ENCODE results near the gene COMP.

COMP gene

DNA sequence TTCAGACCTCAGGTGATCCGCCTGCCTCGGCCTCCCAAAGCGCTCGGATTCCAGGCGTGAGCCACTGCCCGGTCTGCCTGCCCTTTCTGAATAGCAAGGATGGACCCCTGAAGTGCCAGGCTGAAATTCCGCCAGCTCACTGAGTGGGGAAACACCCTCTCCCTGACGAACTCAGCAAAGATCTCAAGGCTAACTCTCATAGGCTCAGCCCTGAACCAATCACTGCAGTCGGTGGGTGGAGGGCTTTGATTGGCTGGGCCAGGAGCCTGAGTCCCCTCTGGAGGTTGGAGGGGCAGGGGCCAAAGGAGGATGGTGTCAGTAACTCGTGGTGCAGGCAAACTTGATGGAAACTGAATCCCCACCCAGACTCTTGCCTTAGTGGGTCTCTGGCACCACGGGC, 11.2 kb upstream of the COMP start:
- ATAC-seq, result no peak
- TF ChIP-seq, protein P1, sequence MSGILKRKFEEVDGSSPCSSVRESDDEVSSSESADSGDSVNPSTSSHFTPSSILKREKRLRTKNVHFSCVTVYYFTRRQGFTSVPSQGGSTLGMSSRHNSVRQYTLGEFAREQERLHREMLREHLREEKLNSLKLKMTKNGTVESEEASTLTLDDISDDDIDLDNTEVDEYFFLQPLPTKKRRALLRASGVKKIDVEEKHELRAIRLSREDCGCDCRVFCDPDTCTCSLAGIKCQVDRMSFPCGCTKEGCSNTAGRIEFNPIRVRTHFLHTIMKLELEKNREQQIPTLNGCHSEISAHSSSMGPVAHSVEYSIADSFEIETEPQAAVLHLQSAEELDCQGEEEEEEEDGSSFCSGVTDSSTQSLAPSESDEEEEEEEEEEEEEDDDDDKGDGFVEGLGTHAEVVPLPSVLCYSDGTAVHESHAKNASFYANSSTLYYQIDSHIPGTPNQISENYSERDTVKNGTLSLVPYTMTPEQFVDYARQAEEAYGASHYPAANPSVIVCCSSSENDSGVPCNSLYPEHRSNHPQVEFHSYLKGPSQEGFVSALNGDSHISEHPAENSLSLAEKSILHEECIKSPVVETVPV (CRISPR knock-in tag; IDR thresholded peaks at IDR 0.05), result no peak
- TF ChIP-seq, protein P2, sequence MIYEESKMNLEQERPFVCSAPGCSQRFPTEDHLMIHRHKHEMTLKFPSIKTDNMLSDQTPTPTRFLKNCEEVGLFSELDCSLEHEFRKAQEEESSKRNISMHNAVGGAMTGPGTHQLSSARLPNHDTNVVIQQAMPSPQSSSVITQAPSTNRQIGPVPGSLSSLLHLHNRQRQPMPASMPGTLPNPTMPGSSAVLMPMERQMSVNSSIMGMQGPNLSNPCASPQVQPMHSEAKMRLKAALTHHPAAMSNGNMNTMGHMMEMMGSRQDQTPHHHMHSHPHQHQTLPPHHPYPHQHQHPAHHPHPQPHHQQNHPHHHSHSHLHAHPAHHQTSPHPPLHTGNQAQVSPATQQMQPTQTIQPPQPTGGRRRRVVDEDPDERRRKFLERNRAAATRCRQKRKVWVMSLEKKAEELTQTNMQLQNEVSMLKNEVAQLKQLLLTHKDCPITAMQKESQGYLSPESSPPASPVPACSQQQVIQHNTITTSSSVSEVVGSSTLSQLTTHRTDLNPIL (CRISPR knock-in tag; IDR thresholded peaks at IDR 0.05; ENCODE audit: low read depth), result no peak
- no peak for TF ChIP-seq PPARA (CRISPR knock-in tag; IDR thresholded peaks at IDR 0.05; ENCODE audit: borderline replicate concordance)
- TF ChIP-seq, protein P3, sequence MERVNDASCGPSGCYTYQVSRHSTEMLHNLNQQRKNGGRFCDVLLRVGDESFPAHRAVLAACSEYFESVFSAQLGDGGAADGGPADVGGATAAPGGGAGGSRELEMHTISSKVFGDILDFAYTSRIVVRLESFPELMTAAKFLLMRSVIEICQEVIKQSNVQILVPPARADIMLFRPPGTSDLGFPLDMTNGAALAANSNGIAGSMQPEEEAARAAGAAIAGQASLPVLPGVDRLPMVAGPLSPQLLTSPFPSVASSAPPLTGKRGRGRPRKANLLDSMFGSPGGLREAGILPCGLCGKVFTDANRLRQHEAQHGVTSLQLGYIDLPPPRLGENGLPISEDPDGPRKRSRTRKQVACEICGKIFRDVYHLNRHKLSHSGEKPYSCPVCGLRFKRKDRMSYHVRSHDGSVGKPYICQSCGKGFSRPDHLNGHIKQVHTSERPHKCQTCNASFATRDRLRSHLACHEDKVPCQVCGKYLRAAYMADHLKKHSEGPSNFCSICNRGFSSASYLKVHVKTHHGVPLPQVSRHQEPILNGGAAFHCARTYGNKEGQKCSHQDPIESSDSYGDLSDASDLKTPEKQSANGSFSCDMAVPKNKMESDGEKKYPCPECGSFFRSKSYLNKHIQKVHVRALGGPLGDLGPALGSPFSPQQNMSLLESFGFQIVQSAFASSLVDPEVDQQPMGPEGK (CRISPR knock-in tag; IDR thresholded peaks at IDR 0.05; ENCODE audit: borderline replicate concordance), result no peak

DNA sequence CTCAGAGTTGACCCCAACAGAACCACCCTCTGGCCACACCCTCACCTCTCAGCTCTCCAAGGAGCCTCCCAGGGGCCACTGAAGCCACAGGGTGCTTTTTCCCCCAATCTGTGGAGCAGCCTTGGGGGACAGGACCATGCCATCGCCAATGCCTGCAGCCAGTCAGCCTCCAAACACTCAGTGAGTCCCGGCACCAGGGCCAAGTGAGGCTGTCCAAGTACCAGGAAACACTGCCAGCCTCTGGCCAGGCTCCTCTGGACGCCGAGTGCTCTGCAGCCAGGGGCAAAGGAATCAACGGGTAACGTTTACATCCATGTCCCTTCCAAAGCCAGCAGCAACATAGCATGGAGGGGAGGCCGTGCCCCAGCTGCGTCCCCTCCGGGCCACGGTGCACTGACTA, 9.5 kb upstream of the COMP start:
- ATAC-seq, result no peak
- no peak for TF ChIP-seq ARNTL (CRISPR knock-in tag; IDR thresholded peaks at IDR 0.05; ENCODE audit: borderline replicate concordance, low read depth)
- TF ChIP-seq, protein P4, sequence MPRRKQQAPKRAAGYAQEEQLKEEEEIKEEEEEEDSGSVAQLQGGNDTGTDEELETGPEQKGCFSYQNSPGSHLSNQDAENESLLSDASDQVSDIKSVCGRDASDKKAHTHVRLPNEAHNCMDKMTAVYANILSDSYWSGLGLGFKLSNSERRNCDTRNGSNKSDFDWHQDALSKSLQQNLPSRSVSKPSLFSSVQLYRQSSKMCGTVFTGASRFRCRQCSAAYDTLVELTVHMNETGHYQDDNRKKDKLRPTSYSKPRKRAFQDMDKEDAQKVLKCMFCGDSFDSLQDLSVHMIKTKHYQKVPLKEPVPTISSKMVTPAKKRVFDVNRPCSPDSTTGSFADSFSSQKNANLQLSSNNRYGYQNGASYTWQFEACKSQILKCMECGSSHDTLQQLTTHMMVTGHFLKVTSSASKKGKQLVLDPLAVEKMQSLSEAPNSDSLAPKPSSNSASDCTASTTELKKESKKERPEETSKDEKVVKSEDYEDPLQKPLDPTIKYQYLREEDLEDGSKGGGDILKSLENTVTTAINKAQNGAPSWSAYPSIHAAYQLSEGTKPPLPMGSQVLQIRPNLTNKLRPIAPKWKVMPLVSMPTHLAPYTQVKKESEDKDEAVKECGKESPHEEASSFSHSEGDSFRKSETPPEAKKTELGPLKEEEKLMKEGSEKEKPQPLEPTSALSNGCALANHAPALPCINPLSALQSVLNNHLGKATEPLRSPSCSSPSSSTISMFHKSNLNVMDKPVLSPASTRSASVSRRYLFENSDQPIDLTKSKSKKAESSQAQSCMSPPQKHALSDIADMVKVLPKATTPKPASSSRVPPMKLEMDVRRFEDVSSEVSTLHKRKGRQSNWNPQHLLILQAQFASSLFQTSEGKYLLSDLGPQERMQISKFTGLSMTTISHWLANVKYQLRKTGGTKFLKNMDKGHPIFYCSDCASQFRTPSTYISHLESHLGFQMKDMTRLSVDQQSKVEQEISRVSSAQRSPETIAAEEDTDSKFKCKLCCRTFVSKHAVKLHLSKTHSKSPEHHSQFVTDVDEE (CRISPR knock-in tag; IDR thresholded peaks at IDR 0.05), result no peak

DNA sequence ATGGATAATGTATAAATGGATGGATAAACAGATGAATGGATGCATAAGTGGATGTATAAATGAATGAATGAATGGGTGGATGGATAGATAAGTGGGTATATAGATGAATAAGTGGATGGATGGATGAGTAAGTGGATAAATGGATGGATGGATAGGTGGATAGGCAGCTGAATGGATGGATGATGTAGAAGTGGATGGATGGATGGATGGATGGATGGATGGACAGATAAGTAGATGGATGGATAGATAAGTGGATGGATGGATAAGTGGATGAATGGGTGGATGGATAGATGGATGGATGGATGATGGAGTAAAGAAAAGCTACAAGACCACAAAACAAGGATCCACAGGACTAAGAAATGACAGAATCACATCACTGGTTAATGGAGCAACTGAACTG, 9.0 kb upstream of the COMP start:
- no peak for ATAC-seq
- TF ChIP-seq ZNF565 (CRISPR knock-in tag; conservative IDR thresholded peaks at IDR 0.05; ENCODE audit: low read depth), result no peak

DNA sequence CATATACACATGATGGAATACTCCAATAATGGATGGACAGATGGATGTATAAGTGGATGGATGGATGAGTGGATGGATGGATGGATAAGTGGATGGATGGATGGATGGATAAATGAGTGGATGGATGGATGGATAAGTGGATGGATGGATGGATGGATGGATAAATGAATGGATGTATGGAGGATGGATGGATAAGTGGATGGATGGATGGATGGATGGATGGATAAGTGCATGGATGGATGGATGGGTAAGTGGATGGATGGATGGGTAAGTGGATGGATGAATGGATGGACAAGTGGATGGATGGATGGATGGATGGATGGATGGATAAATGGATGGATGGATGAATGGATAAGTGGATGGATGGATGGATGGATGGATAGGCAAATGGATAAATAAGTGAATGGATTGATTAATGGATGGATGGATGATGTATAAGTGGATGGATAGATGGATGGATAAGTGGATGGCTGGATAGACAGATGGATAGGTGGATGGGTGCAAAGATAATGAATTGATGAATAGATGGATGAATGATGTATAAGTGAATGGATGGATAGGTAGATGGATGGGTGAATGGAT, 8.4 kb upstream of the COMP start:
- TF ChIP-seq, protein P1 (CRISPR knock-in tag; IDR thresholded peaks at IDR 0.05), result no peak
- no peak for TF ChIP-seq ESRRG (CRISPR knock-in tag; IDR thresholded peaks at IDR 0.05)
- TF ChIP-seq OSR1 (CRISPR knock-in tag; IDR thresholded peaks at IDR 0.05), result no peak
- no peak for TF ChIP-seq ARNTL (CRISPR knock-in tag; IDR thresholded peaks at IDR 0.05; ENCODE audit: borderline replicate concordance, low read depth)
- ATAC-seq, result no peak

DNA sequence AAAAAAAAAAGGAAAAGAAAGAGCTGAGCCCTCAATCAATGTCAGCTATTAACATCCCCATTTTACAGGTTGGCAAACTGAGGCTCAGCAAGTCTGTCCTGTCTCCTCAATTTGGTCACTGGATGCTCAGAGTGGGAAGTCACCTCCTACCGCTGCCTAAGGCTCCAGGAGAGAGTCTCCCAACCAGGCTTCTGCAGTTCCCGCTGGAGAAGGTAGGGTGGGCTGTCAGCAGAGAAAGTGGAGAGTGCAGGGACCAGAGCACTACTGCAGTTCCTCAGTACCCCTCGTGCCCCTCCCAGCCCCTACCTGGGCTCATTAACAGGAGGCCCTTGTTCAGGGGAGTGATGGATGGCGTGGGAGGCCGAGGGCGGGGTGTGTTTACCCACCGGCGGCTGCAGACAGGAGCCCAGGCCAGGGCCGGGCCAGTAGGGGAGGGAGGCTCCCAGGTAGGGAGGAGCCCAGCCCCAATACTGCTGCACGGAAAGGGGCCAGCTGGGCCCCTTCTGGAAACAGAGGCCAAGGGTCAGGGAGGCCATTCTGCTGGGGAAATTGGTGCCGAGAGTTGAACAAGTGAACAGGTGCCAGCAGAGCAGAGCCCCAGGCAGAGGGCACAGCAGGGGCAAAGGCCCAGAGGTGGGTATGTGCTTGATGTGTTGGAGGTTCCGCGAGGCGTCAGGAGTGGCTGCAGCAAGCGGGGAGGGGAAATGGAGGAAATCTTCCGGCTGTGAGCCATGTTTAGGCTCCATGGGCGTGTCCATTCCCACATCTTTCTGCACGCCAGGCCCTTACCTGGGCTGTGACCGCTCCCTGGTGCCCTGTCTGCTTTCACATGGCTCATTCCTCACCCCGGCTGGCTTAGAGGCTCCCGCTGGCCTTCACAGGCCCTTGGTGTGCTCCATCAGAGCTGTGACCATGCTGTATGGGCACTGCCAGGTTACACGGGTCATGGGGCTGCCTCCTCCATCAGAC, 7.6 kb upstream of the COMP start:
- ATAC-seq, result no peak
- TF ChIP-seq, protein P5, sequence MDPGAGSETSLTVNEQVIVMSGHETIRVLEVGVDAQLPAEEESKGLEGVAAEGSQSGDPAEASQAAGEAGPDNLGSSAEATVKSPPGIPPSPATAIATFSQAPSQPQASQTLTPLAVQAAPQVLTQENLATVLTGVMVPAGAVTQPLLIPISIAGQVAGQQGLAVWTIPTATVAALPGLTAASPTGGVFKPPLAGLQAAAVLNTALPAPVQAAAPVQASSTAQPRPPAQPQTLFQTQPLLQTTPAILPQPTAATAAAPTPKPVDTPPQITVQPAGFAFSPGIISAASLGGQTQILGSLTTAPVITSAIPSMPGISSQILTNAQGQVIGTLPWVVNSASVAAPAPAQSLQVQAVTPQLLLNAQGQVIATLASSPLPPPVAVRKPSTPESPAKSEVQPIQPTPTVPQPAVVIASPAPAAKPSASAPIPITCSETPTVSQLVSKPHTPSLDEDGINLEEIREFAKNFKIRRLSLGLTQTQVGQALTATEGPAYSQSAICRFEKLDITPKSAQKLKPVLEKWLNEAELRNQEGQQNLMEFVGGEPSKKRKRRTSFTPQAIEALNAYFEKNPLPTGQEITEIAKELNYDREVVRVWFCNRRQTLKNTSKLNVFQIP (CRISPR knock-in tag; IDR thresholded peaks at IDR 0.05; ENCODE audit: borderline replicate concordance, low read depth), result no peak
- TF ChIP-seq ISL1 (CRISPR knock-in tag; IDR thresholded peaks at IDR 0.05), result no peak
- TF ChIP-seq, protein P1 (CRISPR knock-in tag; IDR thresholded peaks at IDR 0.05), result no peak
- TF ChIP-seq ESRRG (CRISPR knock-in tag; IDR thresholded peaks at IDR 0.05), result no peak
- no peak for TF ChIP-seq ARNTL (CRISPR knock-in tag; IDR thresholded peaks at IDR 0.05; ENCODE audit: borderline replicate concordance, low read depth)
- no peak for TF ChIP-seq ZNF565 (CRISPR knock-in tag; conservative IDR thresholded peaks at IDR 0.05; ENCODE audit: low read depth)
- no peak for TF ChIP-seq GLIS3 (CRISPR knock-in tag; IDR thresholded peaks at IDR 0.05)
- no peak for TF ChIP-seq ZFP30 (CRISPR knock-in tag; IDR thresholded peaks at IDR 0.05)
- no peak for TF ChIP-seq ZFP3 (CRISPR knock-in tag; IDR thresholded peaks at IDR 0.05)
- TF ChIP-seq CSDC2 (CRISPR knock-in tag; IDR thresholded peaks at IDR 0.05), result no peak
- no peak for TF ChIP-seq OSR1 (CRISPR knock-in tag; IDR thresholded peaks at IDR 0.05)

Data from SK-N-SH treated with all-trans-retinoic acid at 6 μM for 48 hours (cell line).